Stimulated activated naive CD8-positive, alpha-beta T cell treated with anti-CD3 and anti-CD28 coated beads, Interleukin-15, Interleukin-2, amounts not matched to agents 100 ng/mL and 50 ng/mL, for 24 hours (primary cell): ENCODE measurements around the gene RNF103.
"Not testable (repeated sequence)": the region's sequence is repeated elsewhere in the genome, so short reads cannot be mapped to it uniquely, and the experiment has no call there.

Experiments used
- H3K27ac Mint-ChIP-seq: one replicate; pipeline ENCODE4 v1.8.0; 2021; ENCODE audit warnings: mild to moderate bottlenecking, mixed read lengths
- H3K27me3 Mint-ChIP-seq: one replicate; pipeline ENCODE4 v1.8.0; 2021; ENCODE audit warnings: mixed read lengths
- H3K36me3 Mint-ChIP-seq: one replicate; pipeline ENCODE4 v1.8.0; 2021; ENCODE audit warnings: low read depth, mixed read lengths
- H3K4me1 Mint-ChIP-seq: one replicate; pipeline ENCODE4 v1.8.0; 2021; ENCODE audit warnings: low read depth, mixed read lengths
- H3K4me3 Mint-ChIP-seq: one replicate; pipeline ENCODE4 v1.8.0; 2021; ENCODE audit warnings: mild to moderate bottlenecking, mixed read lengths
- H3K9me3 Mint-ChIP-seq: one replicate; pipeline ENCODE4 v1.8.0; 2021; ENCODE audit warnings: mixed read lengths

The RNF103 gene

DNA sequence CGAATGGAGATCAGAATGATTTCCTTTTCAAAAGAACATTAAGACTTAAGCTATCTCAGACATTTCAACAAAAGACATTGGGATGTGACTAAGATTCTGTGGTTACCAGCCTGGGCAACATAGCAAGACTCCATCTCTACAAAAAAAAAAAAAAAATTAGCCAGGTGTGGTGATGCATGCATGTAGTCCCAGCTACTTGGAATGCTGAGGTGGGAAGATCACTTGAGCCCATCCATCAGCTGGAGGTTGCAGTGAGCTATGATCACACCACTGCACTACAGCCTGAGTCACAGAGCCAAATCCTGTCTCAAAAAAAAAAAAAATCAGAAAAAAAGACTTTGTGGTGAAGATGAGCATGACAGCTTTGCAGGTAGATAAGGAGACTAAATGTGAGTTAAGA is 12.8 kb downstream of the RNF103 start:
- no peaks in the 10 kb centered on the region for H3K27me3 Mint-ChIP-seq
- no peak overlapping the region for H3K4me3 Mint-ChIP-seq
- H3K4me1 Mint-ChIP-seq, result peaks cover 8% of the 10 kb centered on the region
- peaks cover 53% of the 10 kb centered on the region for H3K36me3 Mint-ChIP-seq
- no peaks in the 10 kb centered on the region for H3K9me3 Mint-ChIP-seq
- H3K27ac Mint-ChIP-seq, result no peak overlapping the region

DNA sequence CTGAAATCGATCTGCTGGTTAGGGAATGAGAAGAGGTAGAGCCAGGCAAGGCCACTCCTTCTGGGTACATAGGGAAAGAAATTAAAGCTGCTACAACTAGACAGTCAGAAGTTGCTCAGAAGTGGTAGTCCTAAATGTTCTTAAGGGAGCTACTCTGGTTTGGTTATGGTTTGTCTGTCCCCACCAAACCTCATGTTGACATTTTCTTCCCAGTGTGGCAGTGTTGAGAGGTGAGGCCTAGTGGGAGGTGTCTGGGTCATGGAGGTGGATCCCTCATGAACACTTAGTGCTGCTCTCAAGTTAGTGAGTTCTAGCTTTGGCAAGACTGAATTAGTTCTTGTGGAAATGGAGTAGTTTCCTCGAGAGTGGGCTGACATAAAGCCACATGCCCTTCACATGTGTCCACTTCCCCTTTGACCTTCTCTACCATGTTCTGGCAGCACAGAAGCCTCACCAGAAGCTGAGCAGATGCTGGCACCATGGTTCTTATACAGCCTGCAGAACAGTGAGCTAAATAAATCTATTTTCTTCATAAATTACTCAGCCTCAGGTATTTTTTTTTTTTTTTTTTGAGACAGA is 14.7 kb downstream of the RNF103 start:
- H3K4me1 Mint-ChIP-seq, result peaks cover 8% of the 10 kb centered on the region
- no peak overlapping the region for H3K27ac Mint-ChIP-seq
- no peaks in the 10 kb centered on the region for H3K9me3 Mint-ChIP-seq
- H3K36me3 Mint-ChIP-seq, result peaks cover 56% of the 10 kb centered on the region
- no peak overlapping the region for H3K4me3 Mint-ChIP-seq
- H3K27me3 Mint-ChIP-seq, result no peaks in the 10 kb centered on the region

DNA sequence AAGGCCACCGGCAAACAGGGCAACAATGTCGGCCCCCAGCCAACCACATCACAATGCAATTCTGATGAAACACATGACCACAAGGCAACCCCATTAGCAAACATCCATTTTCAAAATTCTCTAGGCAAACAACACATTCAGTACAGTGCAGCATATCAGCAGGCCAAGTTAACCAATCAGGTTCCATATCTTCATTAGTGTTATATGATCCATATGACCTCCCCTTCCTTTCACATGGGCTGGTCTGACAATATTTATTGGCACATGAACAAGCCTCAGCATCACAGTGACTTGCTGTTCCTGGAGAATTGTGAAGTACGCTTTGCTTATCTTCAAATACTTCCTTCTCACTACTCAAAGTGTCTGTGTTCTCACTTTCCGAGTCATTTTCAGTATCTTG is 19.8 kb downstream of the RNF103 start:
- H3K4me1 Mint-ChIP-seq, result no peaks in the 10 kb centered on the region
- no peak overlapping the region for H3K27ac Mint-ChIP-seq
- H3K27me3 Mint-ChIP-seq, result no peaks in the 10 kb centered on the region
- peaks cover 42% of the 10 kb centered on the region for H3K36me3 Mint-ChIP-seq
- H3K9me3 Mint-ChIP-seq, result no peaks in the 10 kb centered on the region
- no peak overlapping the region for H3K4me3 Mint-ChIP-seq

DNA sequence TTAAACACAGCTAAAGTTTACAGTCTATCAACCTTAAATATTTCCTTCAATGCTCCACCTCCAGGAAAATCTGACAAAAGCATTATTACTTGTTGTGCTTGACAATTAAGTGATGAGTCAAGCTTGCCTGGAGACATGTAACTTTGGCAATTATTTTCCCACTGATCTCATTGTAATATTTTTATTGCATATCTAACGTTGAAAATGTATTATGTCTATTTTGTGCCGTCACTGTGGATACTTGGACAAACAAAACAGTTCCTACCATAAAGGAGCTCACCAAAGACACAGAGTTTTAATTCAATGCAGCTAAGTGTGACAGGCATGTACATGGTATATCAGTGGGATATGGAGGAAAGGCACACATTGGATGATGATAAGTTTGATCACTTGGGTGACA is 24.7 kb downstream of the RNF103 start:
- Mint-ChIP-seq H3K4me3 (no peak overlapping the region), H3K4me1 (no peaks in the 10 kb centered on the region), H3K9me3 (no peaks in the 10 kb centered on the region), H3K36me3 (peaks cover 15% of the 10 kb centered on the region), H3K27me3 (peaks cover 4% of the 10 kb centered on the region), H3K27ac (no peak overlapping the region)

DNA sequence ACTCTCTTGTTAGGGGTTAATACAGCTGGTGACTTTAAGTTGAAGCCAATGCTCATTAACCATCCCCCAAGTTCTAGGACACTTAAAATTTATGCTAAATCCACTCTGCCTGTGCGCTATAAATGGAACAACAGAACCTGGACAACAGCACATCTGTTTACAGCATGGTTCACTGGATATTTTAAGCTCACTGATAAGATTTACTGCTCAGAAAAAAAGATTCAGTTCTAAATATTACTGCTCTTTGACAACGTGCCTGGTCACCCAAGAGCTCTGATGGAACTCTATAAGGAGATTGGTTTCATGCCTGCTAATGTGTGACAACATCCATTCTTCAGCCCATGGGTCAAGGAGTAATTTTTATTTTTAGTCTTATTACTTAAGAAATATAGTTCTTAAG is 27.5 kb downstream of the RNF103 start:
- no peaks in the 10 kb centered on the region for H3K4me1 Mint-ChIP-seq
- H3K9me3 Mint-ChIP-seq, result no peaks in the 10 kb centered on the region

DNA sequence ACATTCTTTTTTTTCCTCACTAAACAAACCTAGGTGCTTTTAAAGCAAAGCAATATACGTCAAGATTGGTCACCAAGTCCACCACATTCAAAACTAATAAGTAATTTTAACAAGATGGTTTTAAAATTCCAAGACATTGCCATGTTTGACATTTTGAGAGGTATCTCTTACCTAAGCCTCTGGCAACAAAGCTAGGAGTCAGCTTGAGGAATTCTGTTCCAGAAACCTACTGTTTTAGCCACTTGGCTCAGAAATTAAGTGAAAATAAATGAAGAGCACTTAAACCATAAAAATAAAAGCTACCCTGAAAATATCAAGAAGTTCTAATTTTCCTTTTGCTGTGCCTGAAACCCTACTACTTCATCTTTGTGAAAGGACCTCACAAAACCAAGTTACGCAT is 30.4 kb downstream of the RNF103 start:
- Mint-ChIP-seq H3K4me1 (no peaks in the 10 kb centered on the region), H3K4me3 (no peak overlapping the region), H3K9me3 (peaks cover 4% of the 10 kb centered on the region), H3K36me3 (no peaks in the 10 kb centered on the region), H3K27ac (no peak overlapping the region), H3K27me3 (peaks cover 4% of the 10 kb centered on the region)

More for the DNA sequence above, 27.5 kb downstream of the RNF103 start:
- Mint-ChIP-seq H3K27me3 (peaks cover 4% of the 10 kb centered on the region), H3K27ac (no peak overlapping the region), H3K36me3 (no peaks in the 10 kb centered on the region), H3K4me3 (no peak overlapping the region)

DNA sequence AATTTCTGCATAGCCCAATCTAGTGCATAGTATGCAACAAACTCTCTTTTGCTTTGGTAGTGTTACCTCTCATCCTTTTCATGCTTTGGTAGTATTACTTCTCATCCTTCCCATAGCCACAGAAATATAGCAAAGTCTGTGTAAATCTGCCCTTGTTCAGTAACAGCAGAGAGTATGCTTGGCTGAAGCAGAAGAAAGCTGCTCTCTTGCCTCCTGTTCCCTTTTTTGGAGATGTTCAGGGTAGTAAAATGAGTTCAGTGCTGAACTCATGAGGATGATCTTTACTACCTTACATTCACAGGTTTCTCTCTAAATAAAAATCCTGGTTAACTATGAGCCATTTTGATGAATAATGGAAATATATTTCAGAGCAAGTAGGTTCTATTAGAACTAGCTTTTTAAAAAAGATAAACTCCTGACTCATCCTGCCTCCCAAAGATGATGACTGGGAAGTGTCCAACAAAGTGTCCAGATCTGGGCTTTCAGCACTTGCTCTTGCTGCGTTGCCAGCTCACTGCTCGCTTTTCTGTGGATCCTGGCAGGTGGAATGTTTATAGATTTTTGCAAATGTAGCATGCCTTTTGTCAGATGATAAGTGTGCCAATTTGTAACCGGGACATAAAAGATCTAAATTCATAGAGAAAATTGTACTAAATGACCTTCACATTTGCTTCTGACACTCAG is 31.0 kb downstream of the RNF103 start:
- Mint-ChIP-seq H3K27me3 (peaks cover 4% of the 10 kb centered on the region), H3K27ac (no peak overlapping the region), H3K9me3 (peaks cover 4% of the 10 kb centered on the region), H3K4me1 (no peaks in the 10 kb centered on the region), H3K4me3 (no peak overlapping the region), H3K36me3 (no peaks in the 10 kb centered on the region)

DNA sequence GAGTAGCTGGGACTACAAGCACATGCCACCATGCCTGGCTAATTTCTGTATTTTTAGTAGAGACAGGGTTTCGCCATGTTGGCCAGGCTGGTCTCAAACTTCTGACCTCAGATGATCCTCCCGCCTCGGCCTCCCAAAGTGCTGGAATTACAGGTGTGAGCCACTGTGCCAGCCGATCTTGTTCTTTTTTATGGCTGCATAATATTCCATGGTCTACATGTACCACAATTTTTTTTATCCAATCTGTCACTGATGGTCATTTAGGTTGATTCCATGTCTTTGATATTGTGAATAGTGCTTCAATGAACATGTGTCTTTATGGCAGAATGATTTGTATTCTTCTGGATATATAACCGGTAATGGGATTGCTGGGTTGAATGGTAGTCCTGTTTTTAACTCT is 34.0 kb downstream of the RNF103 start:
- not testable (repeated sequence) for H3K27me3 Mint-ChIP-seq, H3K4me1 Mint-ChIP-seq, H3K4me3 Mint-ChIP-seq

DNA sequence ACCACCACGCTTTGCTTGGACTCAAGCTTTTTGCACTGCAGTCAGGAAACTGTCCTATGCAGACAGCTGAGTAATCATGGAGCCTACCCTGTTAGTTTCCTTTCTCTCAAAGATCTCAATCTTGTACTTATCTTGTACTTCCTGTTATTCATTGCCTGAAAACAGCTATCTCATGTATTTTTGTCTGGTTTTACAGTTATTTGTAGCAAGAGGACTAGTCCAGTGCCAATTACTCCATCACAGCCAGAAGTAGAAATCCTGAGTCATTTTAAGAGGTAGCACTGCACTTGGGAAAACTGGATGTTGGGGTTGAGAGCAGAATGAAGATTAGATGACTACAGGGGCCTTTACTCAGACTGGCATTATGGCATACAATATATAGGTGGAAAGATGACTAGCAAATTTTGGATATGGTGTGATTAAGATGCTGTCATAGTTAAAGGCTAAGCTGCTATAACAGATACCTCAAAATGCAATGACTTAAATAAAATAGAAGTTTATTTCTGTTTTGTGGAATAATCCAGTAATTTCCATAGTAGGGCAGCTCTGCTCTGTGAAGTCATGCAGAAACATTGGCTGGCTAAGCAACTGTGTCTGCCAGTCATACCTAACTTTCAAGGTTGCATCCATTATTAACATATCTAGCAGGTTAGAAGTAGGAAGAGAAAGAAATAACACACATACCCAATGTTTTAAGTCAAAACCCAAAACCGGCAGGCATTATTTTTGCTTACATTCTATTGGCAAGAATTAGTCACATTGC is 39.3 kb downstream of the RNF103 start:
- no peaks in the 10 kb centered on the region for H3K27me3 Mint-ChIP-seq
- H3K4me3 Mint-ChIP-seq, result no peak overlapping the region
- peak overlapping the region; percentile 74 for H3K27ac Mint-ChIP-seq
- H3K4me1 Mint-ChIP-seq, result peaks cover 14% of the 10 kb centered on the region
- H3K36me3 Mint-ChIP-seq, result no peaks in the 10 kb centered on the region
- H3K9me3 Mint-ChIP-seq, result peaks cover 4% of the 10 kb centered on the region

More for the DNA sequence above, 34.0 kb downstream of the RNF103 start:
- H3K9me3 Mint-ChIP-seq, H3K36me3 Mint-ChIP-seq, H3K27ac Mint-ChIP-seq: not testable (repeated sequence)

DNA sequence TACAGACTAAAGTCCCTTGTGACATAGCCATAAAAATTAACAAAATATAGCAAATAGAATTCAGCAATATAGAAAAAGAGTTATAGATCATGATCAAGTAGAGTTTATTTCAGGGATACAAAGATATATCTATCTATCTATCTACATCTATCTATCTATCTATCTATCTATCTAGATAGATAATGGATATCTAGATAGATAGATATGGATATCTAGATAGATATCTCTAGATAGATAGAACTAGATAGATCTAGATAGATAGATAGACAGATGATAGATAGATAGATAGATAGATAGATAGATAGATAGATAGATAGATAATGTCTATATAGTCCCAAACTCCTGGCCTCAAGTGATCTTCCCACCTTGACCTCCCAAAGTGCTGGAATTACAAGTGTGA is 43.1 kb downstream of the RNF103 start:
- no peaks in the 10 kb centered on the region for H3K27me3 Mint-ChIP-seq
- H3K36me3 Mint-ChIP-seq, result no peaks in the 10 kb centered on the region
- peaks cover 14% of the 10 kb centered on the region for H3K4me1 Mint-ChIP-seq
- no peak overlapping the region for H3K4me3 Mint-ChIP-seq
- H3K9me3 Mint-ChIP-seq, result peaks cover 4% of the 10 kb centered on the region
- no peak overlapping the region for H3K27ac Mint-ChIP-seq

DNA sequence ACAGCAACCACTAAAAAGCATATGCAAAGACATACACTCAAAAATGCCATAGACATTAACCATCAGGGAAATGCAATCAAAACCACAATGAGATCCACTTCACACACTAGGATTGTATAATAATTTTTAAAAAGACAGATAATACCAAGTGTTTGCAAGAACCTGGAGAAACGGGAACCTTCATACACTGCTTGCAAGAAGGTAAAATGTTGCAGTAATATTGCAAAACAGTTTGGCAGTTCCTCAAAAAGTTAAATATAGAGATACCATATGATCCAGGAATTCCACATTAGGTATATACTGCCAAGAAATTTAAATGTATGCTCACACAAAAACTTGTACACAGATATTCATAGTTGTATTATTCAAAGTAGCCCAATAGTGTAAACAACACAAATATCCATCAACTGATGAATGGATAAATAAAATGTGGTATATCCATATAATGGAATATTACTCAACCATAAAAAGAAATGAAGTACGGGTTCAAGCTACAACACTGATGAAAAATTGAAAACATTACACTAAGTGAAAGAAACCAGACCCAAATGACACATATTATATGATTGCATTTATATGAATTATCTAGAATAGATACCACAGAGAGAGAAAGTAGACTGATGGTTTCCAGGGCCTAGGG is 45.7 kb downstream of the RNF103 start:
- Mint-ChIP-seq H3K36me3 (no peaks in the 10 kb centered on the region), H3K27me3 (no peaks in the 10 kb centered on the region), H3K4me3 (no peak overlapping the region), H3K4me1 (no peaks in the 10 kb centered on the region), H3K9me3 (peaks cover 4% of the 10 kb centered on the region), H3K27ac (no peak overlapping the region)

DNA sequence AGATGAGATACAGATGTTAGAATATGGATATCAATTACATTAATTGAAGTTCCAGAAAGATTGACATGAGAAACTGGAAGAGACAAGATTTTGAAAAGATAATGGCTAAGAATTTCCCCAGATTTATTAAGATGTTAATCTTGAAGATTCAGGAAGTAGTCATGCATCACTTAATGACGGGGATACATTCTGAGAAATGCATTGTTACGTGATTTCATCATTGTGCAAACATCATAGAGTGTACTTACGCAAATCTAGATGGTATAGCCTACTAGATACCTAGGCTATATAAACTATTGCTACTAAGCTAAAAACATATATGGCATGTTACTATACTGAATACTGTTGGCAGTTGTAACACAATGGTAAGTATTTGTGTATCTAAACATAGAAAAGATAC is 53.6 kb downstream of the RNF103 start:
- H3K36me3 Mint-ChIP-seq, result no peaks in the 10 kb centered on the region
- no peak overlapping the region for H3K27ac Mint-ChIP-seq
- H3K4me3 Mint-ChIP-seq, result no peak overlapping the region
- H3K4me1 Mint-ChIP-seq, result no peaks in the 10 kb centered on the region
- H3K9me3 Mint-ChIP-seq, result no peaks in the 10 kb centered on the region
- peaks cover 4% of the 10 kb centered on the region for H3K27me3 Mint-ChIP-seq

DNA sequence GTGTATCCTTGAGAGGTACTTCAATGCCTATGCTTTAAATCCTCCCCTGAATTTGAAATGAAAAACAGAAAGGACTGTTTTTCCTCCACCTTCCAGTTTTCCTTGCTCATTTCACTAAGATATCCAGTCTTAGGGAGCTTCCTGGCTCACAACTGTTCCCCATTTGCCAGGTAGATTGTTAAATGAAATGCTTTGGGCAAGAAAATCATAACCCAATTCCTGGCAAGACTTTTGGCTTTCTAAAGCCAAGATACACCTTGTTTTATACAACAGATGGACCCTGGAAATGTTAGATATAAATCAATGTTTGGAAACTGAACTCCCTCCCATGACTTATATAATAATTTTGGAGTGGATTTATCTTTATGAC is 56.9 kb downstream of the RNF103 start:
- Mint-ChIP-seq H3K4me1 (peaks cover 19% of the 10 kb centered on the region), H3K4me3 (no peak overlapping the region), H3K9me3 (no peaks in the 10 kb centered on the region), H3K27ac (no peak overlapping the region), H3K27me3 (peaks cover 4% of the 10 kb centered on the region), H3K36me3 (no peaks in the 10 kb centered on the region)

DNA sequence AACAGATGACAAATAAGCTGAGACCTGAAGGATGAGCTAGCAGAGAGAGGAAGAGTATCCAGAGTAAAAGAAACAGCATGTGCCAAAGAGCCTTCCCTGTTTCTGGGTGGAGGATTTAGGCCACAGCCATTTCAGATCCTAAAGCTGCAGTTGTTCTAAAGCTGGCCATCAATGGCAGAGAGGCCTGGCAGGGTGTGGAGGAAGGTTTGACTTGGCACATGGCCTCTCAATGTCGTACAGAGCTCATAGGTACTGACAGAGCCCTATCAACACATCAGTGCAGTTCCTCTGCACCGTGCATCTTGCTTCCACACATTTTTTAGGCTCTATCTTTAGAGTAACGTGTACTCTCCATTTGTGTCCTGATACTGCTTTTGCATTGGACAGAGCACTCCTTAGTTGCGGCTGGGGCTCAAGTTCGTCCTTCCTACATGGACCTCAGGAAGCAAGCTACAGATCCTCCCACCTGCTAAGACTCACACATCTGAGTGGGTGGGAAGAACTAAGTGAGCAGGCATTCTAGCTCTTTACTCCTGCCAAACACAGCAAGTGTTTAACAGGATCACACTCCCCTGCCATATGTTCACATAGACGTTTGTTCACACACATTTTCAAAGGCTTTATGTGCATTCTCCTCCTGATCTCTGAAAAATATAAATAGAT is 57.4 kb downstream of the RNF103 start:
- H3K9me3 Mint-ChIP-seq, result no peaks in the 10 kb centered on the region

DNA sequence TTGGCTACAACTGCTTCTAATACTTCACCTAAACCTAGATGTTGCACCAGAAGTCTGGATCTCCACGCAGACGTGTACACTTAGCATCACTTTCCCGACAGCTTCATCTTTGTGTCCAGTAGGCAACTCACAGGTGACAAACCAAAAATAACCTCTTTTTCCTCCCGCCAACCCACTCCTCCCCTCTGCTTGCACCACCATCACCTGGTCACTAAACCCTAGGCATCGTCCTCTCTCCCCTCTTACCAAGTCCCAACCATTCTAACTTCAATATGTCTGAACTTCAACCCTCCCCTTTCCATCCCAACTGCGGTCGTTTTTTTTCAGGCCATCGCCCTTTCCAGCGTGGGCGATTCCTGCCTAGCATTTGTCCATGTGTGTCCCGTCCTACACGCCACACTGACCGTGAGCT is 60.0 kb downstream of the RNF103 start:
- peak overlapping the region; percentile 97 for H3K27ac Mint-ChIP-seq
- H3K4me1 Mint-ChIP-seq, result peaks cover 32% of the 10 kb centered on the region
- H3K9me3 Mint-ChIP-seq, result no peaks in the 10 kb centered on the region
- H3K27me3 Mint-ChIP-seq, result peaks cover 4% of the 10 kb centered on the region
- peaks cover 8% of the 10 kb centered on the region for H3K36me3 Mint-ChIP-seq
- H3K4me3 Mint-ChIP-seq, result peak overlapping the region; percentile 94

More for the DNA sequence above, 57.4 kb downstream of the RNF103 start:
- Mint-ChIP-seq H3K4me1 (peaks cover 25% of the 10 kb centered on the region), H3K27ac (no peak overlapping the region), H3K27me3 (peaks cover 4% of the 10 kb centered on the region), H3K4me3 (no peak overlapping the region), H3K36me3 (no peaks in the 10 kb centered on the region)
